K562 (cell line): ENCODE results near the gene COLQ. TPM values are rescaled to one million over a fixed set of nuclear protein-coding genes. Genes with fewer than 3 reads are reported as not detected.
A peak's percentile ranks its signal among the peaks of the same experiment; 100 is the strongest.

Experiments used
- EHMT2 ChIP-seq: fragments of 450-650 bp; IDR thresholded peaks from 2 replicates; pipeline ENCODE4 v1.6.1; 2018; ENCODE audit warnings: antibody characterized with exemption
- EP400 ChIP-seq: fragments of 450-650 bp; IDR thresholded peaks from 2 replicates; pipeline ENCODE4 v1.6.1; 2017; ENCODE audit warnings: antibody characterized with exemption, mild to moderate bottlenecking, moderate library complexity
- FOXP1 ChIP-seq: sonication (generic); formaldehyde crosslinking; IDR thresholded peaks from 2 replicates; pipeline ENCODE4 v1.8.0; 2022; ENCODE audit warnings: mild to moderate bottlenecking, missing genetic modification reagents
- HDAC6 ChIP-seq: IDR thresholded peaks from 2 replicates; pipeline ENCODE4 v1.6.1; 2012; ENCODE audit warnings: low read depth, mild to moderate bottlenecking, control low read depth, inconsistent platforms, low read length, moderate library complexity
- MAFK ChIP-seq: IDR thresholded peaks from 2 replicates; pipeline ENCODE4 v1.6.1; 2011; ENCODE audit warnings: low read length, improper control_type of control experiment
- NELFE ChIP-seq: IDR thresholded peaks from 2 replicates; pipeline ENCODE4 v1.6.1; 2011; ENCODE audit warnings: mild to moderate bottlenecking; ENCODE audit not compliant: insufficient read depth, insufficient read length
- SETDB1 ChIP-seq: IDR thresholded peaks from one replicate; pipeline ENCODE4 v1.6.1; 2012; ENCODE audit warnings: low read length, control low read depth, inconsistent platforms
- TAF9B ChIP-seq: fragments of 450-650 bp; IDR thresholded peaks from 2 replicates; pipeline ENCODE4 v1.6.1; 2018; ENCODE audit warnings: mild to moderate bottlenecking; ENCODE audit not compliant: partially characterized antibody
- TEAD4 ChIP-seq, 2 experiments: sonication (generic) in 1 of 2; formaldehyde crosslinking in 1 of 2; IDR thresholded peaks; 2 replicates each; pipeline versions ENCODE4 v1.6.1 to v1.8.0; 2012 to 2022; ENCODE audit warnings: borderline replicate concordance in 1 of 2, inconsistent platforms in 1 of 2, low read length in 1 of 2, mild to moderate bottlenecking in 1 of 2, missing genetic modification reagents in 1 of 2
- ZC3H11A ChIP-seq: IDR thresholded peaks from 2 replicates; pipeline ENCODE4 v1.6.1; 2012; ENCODE audit warnings: low read depth, low read length, improper control_type of control experiment
- ZC3H4 ChIP-seq: sonication (generic); formaldehyde crosslinking; IDR thresholded peaks from 2 replicates; pipeline ENCODE4 v1.9.0; 2021; ENCODE audit warnings: missing genetic modification reagents, borderline replicate concordance
- ZFP1 ChIP-seq: fragments of 450-650 bp; formaldehyde crosslinking; IDR thresholded peaks from 2 replicates; pipeline ENCODE4 v1.4.0; 2020; ENCODE audit warnings: mild to moderate bottlenecking, mixed read lengths
- polyA plus RNA-seq, 8 experiments: library from polyadenylated mRNA; depleted of rRNA in 4 of 8; stranded (reverse) in 5 of 8; unstranded in 3 of 8; fragments of >200 nt; fragmentation: Nextera tagmentation in 2 of 8; fragmentation: Illumina TruSeq in 1 of 8; extraction: Ambion mirVana in 2 of 8; extraction: Trizol in 1 of 8; gene quantifications; 2 replicates each; pipeline versions ENCODE4 v1.2.1 to v1.2.3, GENCODE V29; 2011 to 2014; ENCODE audit warnings: inconsistent platforms in 1 of 8, missing spikeins in 1 of 8
- total RNA-seq, 7 experiments: library from RNA; depleted of rRNA in 6 of 7; stranded (reverse); fragments of >200 nt in 6 of 7; fragmentation: Illumina TruSeq in 2 of 7; extraction: Trizol in 2 of 7; gene quantifications; 2 replicates each; pipeline versions ENCODE4 v1.2.1 to v1.2.3, GENCODE V29; 2011 to 2021; ENCODE audit warnings: low replicate concordance in 1 of 7
- TF ChIP-seq, protein P1 (sequence below): fragments of 450-650 bp; IDR thresholded peaks from 2 replicates; pipeline ENCODE4 v1.6.1; 2016; ENCODE audit warnings: missing biosample characterization, missing genetic modification characterization
- TF ChIP-seq, protein P2 (sequence below): fragments of 200-400 bp; formaldehyde crosslinking; IDR thresholded peaks from 2 replicates; pipeline ENCODE4 v1.6.1; 2017; ENCODE audit warnings: mild to moderate bottlenecking, low read depth, low read length, moderate library complexity
- TF ChIP-seq, protein P3 (sequence below): sonication (generic); formaldehyde crosslinking; IDR thresholded peaks from 2 replicates; pipeline ENCODE4 v1.8.1; 2023; ENCODE audit warnings: mild to moderate bottlenecking, missing genetic modification reagents, moderate library complexity
- TF ChIP-seq, protein P4 (sequence below): fragments of 250-450 bp; sonication (Bioruptor Pico); IDR thresholded peaks from 2 replicates; pipeline ENCODE4 v1.5.1; 2021; ENCODE audit warnings: mild to moderate bottlenecking
- TF ChIP-seq, protein P5 (sequence below), 2 experiments: fragments of 450-650 bp in 1 of 2; IDR thresholded peaks; 2 replicates each; pipeline ENCODE4 v1.6.1; 2011 to 2017; ENCODE audit warnings: low read depth in 2 of 2, antibody characterized with exemption in 1 of 2, borderline replicate concordance in 1 of 2, low read length in 1 of 2, mild to moderate bottlenecking in 1 of 2, mixed read lengths in 1 of 2; ENCODE audit not compliant: control insufficient read depth in 1 of 2

COLQ gene
- total and polyA plus RNA-seq, 9 of the 15 experiments (the other 6 are each of a cell fraction or from before 2014, with no cell fraction given), result 0.04 to 0.36 (median 0.27) TPM; not detected in 4

DNA sequence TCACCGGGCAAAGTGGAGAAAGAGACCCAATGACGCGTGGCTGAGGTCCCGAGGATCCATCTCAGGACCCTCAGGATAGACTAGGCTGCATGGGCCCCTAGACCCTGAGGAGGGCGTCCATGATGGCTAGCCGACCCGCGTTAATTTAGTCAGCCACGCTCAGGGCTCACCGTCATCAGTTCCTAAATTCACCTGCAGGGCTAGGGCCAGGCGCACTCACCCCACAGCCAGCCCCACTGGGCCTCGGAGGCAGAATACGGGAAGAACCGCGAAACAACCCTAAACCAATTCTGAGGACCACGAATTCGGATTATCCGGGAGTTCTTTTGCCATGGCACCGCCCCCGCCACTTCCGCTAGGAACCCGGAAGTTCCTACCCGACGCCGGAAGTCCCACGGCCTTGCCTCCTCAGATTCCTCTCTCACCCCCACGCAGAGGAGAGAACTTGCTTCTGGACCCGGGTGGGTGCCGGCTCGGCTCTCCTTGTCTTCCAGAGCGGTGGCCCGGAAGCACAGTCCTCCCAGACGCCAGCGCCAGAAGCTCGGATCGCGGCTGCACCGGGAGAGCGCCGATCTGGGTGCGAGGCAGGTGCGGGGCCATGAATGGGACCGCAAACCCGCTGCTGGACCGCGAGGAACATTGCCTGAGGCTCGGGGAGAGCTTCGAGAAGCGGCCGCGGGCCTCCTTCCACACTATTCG lies 94.2 kb downstream of the COLQ start, which contains the start of the genes EAF1 and METTL6 (continued):
- TF ChIP-seq HDAC6 (no peak), TAF9B (peak; percentile 82), EHMT2 (peak; percentile 89), TEAD4 (IDR thresholded peaks at IDR 0.05; ENCODE audit: low read length) (no peak; the same call in 1 of the 2 replicates), TEAD4 (CRISPR knock-in tag; IDR thresholded peaks at IDR 0.05; ENCODE audit: borderline replicate concordance) (peak; percentile 70; the same call in 1 of the 2 replicates), MAFK (no peak), SETDB1 (no peak), ZC3H4 (CRISPR knock-in tag) (no peak), EP400 (peak; percentile 91), ZFP1 (CRISPR knock-in tag) (no peak), NELFE (no peak), ZC3H11A (peak; percentile 71; the same call in 1 of the 2 replicates), FOXP1 (0 out of 2 replicates have a peak, but pooled peaks have one; percentile 13)
- TF ChIP-seq, protein P1, sequence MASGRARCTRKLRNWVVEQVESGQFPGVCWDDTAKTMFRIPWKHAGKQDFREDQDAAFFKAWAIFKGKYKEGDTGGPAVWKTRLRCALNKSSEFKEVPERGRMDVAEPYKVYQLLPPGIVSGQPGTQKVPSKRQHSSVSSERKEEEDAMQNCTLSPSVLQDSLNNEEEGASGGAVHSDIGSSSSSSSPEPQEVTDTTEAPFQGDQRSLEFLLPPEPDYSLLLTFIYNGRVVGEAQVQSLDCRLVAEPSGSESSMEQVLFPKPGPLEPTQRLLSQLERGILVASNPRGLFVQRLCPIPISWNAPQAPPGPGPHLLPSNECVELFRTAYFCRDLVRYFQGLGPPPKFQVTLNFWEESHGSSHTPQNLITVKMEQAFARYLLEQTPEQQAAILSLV (tag), result no peak
- TF ChIP-seq, protein P2, sequence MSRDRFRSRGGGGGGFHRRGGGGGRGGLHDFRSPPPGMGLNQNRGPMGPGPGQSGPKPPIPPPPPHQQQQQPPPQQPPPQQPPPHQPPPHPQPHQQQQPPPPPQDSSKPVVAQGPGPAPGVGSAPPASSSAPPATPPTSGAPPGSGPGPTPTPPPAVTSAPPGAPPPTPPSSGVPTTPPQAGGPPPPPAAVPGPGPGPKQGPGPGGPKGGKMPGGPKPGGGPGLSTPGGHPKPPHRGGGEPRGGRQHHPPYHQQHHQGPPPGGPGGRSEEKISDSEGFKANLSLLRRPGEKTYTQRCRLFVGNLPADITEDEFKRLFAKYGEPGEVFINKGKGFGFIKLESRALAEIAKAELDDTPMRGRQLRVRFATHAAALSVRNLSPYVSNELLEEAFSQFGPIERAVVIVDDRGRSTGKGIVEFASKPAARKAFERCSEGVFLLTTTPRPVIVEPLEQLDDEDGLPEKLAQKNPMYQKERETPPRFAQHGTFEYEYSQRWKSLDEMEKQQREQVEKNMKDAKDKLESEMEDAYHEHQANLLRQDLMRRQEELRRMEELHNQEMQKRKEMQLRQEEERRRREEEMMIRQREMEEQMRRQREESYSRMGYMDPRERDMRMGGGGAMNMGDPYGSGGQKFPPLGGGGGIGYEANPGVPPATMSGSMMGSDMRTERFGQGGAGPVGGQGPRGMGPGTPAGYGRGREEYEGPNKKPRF, result no peak
- TF ChIP-seq, protein P3, sequence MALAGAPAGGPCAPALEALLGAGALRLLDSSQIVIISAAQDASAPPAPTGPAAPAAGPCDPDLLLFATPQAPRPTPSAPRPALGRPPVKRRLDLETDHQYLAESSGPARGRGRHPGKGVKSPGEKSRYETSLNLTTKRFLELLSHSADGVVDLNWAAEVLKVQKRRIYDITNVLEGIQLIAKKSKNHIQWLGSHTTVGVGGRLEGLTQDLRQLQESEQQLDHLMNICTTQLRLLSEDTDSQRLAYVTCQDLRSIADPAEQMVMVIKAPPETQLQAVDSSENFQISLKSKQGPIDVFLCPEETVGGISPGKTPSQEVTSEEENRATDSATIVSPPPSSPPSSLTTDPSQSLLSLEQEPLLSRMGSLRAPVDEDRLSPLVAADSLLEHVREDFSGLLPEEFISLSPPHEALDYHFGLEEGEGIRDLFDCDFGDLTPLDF, result peak; percentile 40; the same call in 1 of the 2 replicates
- TF ChIP-seq, protein P4, sequence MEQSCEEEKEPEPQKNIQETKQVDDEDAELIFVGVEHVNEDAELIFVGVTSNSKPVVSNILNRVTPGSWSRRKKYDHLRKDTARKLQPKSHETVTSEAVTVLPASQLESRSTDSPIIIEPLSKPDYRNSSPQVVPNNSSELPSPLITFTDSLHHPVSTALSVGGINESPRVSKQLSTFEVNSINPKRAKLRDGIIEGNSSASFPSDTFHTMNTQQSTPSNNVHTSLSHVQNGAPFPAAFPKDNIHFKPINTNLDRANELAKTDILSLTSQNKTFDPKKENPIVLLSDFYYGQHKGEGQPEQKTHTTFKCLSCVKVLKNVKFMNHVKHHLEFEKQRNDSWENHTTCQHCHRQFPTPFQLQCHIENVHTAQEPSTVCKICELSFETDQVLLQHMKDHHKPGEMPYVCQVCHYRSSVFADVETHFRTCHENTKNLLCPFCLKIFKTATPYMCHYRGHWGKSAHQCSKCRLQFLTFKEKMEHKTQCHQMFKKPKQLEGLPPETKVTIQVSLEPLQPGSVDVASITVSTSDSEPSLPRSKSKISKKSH (CRISPR knock-in tag), result no peak
- TF ChIP-seq, protein P5, sequence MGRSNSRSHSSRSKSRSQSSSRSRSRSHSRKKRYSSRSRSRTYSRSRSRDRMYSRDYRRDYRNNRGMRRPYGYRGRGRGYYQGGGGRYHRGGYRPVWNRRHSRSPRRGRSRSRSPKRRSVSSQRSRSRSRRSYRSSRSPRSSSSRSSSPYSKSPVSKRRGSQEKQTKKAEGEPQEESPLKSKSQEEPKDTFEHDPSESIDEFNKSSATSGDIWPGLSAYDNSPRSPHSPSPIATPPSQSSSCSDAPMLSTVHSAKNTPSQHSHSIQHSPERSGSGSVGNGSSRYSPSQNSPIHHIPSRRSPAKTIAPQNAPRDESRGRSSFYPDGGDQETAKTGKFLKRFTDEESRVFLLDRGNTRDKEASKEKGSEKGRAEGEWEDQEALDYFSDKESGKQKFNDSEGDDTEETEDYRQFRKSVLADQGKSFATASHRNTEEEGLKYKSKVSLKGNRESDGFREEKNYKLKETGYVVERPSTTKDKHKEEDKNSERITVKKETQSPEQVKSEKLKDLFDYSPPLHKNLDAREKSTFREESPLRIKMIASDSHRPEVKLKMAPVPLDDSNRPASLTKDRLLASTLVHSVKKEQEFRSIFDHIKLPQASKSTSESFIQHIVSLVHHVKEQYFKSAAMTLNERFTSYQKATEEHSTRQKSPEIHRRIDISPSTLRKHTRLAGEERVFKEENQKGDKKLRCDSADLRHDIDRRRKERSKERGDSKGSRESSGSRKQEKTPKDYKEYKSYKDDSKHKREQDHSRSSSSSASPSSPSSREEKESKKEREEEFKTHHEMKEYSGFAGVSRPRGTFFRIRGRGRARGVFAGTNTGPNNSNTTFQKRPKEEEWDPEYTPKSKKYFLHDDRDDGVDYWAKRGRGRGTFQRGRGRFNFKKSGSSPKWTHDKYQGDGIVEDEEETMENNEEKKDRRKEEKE (IDR thresholded peaks at IDR 0.05; ENCODE audit: borderline replicate concordance in 1 of 2, control insufficient read depth in 1 of 2, low read depth in 2 of 2, low read length in 1 of 2), result peak in 1 of 2 experiments; percentile 90; a peak in 2 of 4 replicates
